B cell (primary cell): ENCODE results near the gene MAPK4. TPM values are rescaled to one million over a fixed set of nuclear protein-coding genes. Genes with fewer than 3 reads are reported as not detected.

ENCODE experiments used
- ATAC-seq: fragments of 200-7000 bp; cut with Tn5 transposase; one replicate; pipeline ENCODE4 v1.10.0; 2021; ENCODE audit warnings: low read depth, mild to moderate bottlenecking, moderate number of reproducible peaks, moderate library complexity
- CTCF ChIA-PET: fragments of 350-600 bp; sonication (Branson Sonifier 250); formaldehyde crosslinking; loops from one replicate; lab custom pipeline; 2021; ENCODE audit warnings: antibody characterized with exemption, inconsistent platforms; lab: Charles Lee
- POLR2A ChIA-PET: fragments of 350-600 bp; sonication (Branson Sonifier 250); formaldehyde crosslinking; loops from one replicate; lab custom pipeline; 2021; ENCODE audit warnings: antibody characterized with exemption; lab: Charles Lee
- DNase-seq: peaks from one replicate; pipeline ENCODE4 v3.0.0; 2013
- H2AFZ ChIP-seq: 2 replicates; pipeline ENCODE4 v1.6.1; 2012; ENCODE audit warnings: mild to moderate bottlenecking, low read depth, low read length; ENCODE audit not compliant: insufficient read depth, poor library complexity, severe bottlenecking
- H3K27ac ChIP-seq, 2 donors: 1 replicate in 1 of 2; 2 replicates in 1 of 2; pipeline ENCODE4 v1.5.1; 2012 to 2013; ENCODE audit warnings: low read length in 2 of 2, mild to moderate bottlenecking in 2 of 2, moderate library complexity in 1 of 2
- H3K27me3 ChIP-seq, 4 experiments: fragments of 200-600 bp in 1 of 4; sonication (generic) in 1 of 4; replicated peaks in 1 of 4; 1 replicate in 2 of 4; 2 replicates in 2 of 4; pipeline versions ENCODE4 v1.6.1 to v1.7.0; 2013 to 2016; ENCODE audit warnings: low read length in 3 of 4, mild to moderate bottlenecking in 2 of 4, mixed read lengths in 1 of 4, moderate library complexity in 1 of 4; ENCODE audit not compliant: insufficient read depth in 4 of 4, control insufficient read depth in 3 of 4; ENCODE audit errors: control extremely low read depth in 1 of 4
- H3K36me3 ChIP-seq, 2 experiments: replicated peaks in 1 of 2; 1 replicate in 1 of 2; 2 replicates in 1 of 2; pipeline versions ENCODE4 v1.6.1 to v1.7.1; 2013; ENCODE audit warnings: low read length in 1 of 2; ENCODE audit not compliant: insufficient read depth in 2 of 2, control insufficient read depth in 1 of 2; ENCODE audit errors: control extremely low read depth in 1 of 2, extremely low read depth in 1 of 2
- H3K4me1 ChIP-seq, 2 donors: fragments of 200-600 bp in 1 of 2; sonication (generic) in 1 of 2; 1 replicate in 1 of 2; 2 replicates in 1 of 2; pipeline versions ENCODE4 v1.5.1 to v1.6.1; 2013 to 2017; ENCODE audit warnings: low read length in 2 of 2; ENCODE audit not compliant: control insufficient read depth in 2 of 2, insufficient read depth in 2 of 2
- H3K4me2 ChIP-seq: replicated peaks from 2 replicates; pipeline ENCODE3; 2012; ENCODE audit warnings: mild to moderate bottlenecking, low read depth, low read length; ENCODE audit not compliant: poor library complexity, severe bottlenecking
- H3K4me3 ChIP-seq, 5 experiments: fragments of 200-600 bp in 1 of 5; sonication (generic) in 1 of 5; 1 replicate in 3 of 5; 2 replicates in 2 of 5; pipeline versions ENCODE4 v1.5.1 to v1.7.0; 2011 to 2016; ENCODE audit warnings: low read length in 4 of 5, mild to moderate bottlenecking in 4 of 5, low read depth in 2 of 5, control low read depth in 1 of 5, moderate library complexity in 1 of 5; ENCODE audit not compliant: insufficient read depth in 1 of 5; ENCODE audit errors: control extremely low read depth in 1 of 5, extremely low read depth in 1 of 5
- H3K79me2 ChIP-seq: fragments of 200-600 bp; sonication (generic); one replicate; pipeline ENCODE4 v1.6.0; 2016; ENCODE audit warnings: low read length; ENCODE audit not compliant: control insufficient read depth, insufficient read depth
- H3K9ac ChIP-seq: fragments of 200-600 bp; sonication (generic); 2 replicates; pipeline ENCODE4 v1.6.1; 2017; ENCODE audit warnings: mild to moderate bottlenecking, low read length, moderate library complexity
- H3K9me3 ChIP-seq, 3 donors: one replicate each; pipeline versions ENCODE4 v1.6.1 to v1.7.1; 2013; ENCODE audit warnings: low read length in 2 of 3; ENCODE audit not compliant: control insufficient read depth in 2 of 3, insufficient read depth in 1 of 3; ENCODE audit errors: control extremely low read depth in 1 of 3
- H4K20me1 ChIP-seq: 2 replicates; pipeline ENCODE4 v1.6.0; 2012; ENCODE audit warnings: mild to moderate bottlenecking, low read length; ENCODE audit not compliant: insufficient read depth, control insufficient read depth, poor library complexity, severe bottlenecking
- H3K27ac Mint-ChIP-seq: one replicate; pipeline ENCODE4 v1.8.0; 2021; ENCODE audit warnings: mixed read lengths
- H3K27me3 Mint-ChIP-seq: one replicate; pipeline ENCODE4 v1.8.0; 2021; ENCODE audit warnings: mixed read lengths
- H3K4me1 Mint-ChIP-seq: one replicate; pipeline ENCODE4 v1.8.0; 2021; ENCODE audit warnings: mixed read lengths
- H3K4me3 Mint-ChIP-seq: one replicate; pipeline ENCODE4 v1.8.0; 2021; ENCODE audit warnings: mixed read lengths
- H3K9me3 Mint-ChIP-seq: one replicate; pipeline ENCODE4 v1.8.0; 2022; ENCODE audit warnings: mixed read lengths; ENCODE audit not compliant: insufficient read depth
- EZH2 ChIP-seq: IDR thresholded peaks from 2 replicates; pipeline ENCODE4 v1.6.1; 2012; ENCODE audit warnings: borderline replicate concordance, low read depth, mild to moderate bottlenecking, moderate library complexity, low read length; ENCODE audit not compliant: insufficient read depth, poor library complexity, severe bottlenecking
- WGBS: methylation state at CpG from one replicate; pipeline ENCODE4 v1.1.5; 2013; ENCODE audit warnings: missing lambda C conversion rate; ENCODE audit not compliant: insufficient coverage; 5-methylcytosine and 5-hydroxymethylcytosine counted together
- intact Hi-C: fragments of 100-400 bp; cut with micrococcal nuclease; formaldehyde crosslinking; loops from one replicate; pipeline ENCODE4 v1.10.0; 2022
- polyA plus RNA-seq: library from polyadenylated mRNA; depleted of rRNA; stranded (reverse); fragments of >200 nt; gene quantifications from 2 replicates; pipeline ENCODE4 v1.2.3, GENCODE V29; 2012
- total RNA-seq, 2 donors: library from RNA; stranded (reverse); fragments of 120-200 nt in 1 of 2; gene quantifications; 1 replicate in 1 of 2; 2 replicates in 1 of 2; pipeline versions ENCODE4 v1.2.3 to v1.2.4, GENCODE V29; 2013 to 2022
- TF ChIP-seq, protein P1 (sequence below): fragments of 200-600 bp; IDR thresholded peaks from one replicate; pipeline ENCODE4 v1.8.0; 2022; ENCODE audit warnings: antibody characterized with exemption, mild to moderate bottlenecking

MAPK4 gene
- total and polyA plus RNA-seq, 2 donors (not counting 1 experiment from before 2014, with no cell fraction given), result not detected

- no peak for ATAC-seq
- CTCF ChIA-PET, result no interaction called here
- WGBS, result 95% methylated on average over 2 of the region's 4 CpGs
These were observed 60.0 kb downstream of the MAPK4 start for GRCh38 chr18:50619861-50620275.

DNA sequence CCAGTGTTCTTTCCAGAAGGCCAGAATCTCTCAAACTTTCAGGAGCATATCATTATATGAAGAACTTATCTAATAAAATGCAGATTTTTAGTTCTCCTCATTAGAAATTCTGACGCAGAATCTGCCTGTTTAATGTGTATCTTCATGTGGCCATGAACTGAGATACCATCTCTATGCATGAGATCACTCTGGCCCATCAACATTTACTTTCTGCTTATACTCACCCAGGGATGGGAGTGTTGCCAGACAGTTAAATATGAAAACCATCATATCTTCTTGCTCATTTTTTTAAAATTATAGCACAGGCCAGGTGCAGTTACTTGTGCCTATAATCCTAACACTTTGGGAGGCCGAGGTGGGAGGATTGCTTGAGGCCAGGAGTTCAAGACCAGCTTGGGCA is 60.4 kb downstream of the MAPK4 start:
- H3K36me3 ChIP-seq, result no peaks in the 10 kb centered on the region
- H2AFZ ChIP-seq, result no peak overlapping the region
- intact Hi-C loops, result no loop called here
- no peak overlapping the region for H3K4me3 Mint-ChIP-seq
- H3K79me2 ChIP-seq, result no peaks in the 10 kb centered on the region
- CTCF ChIA-PET, result no interaction called here
- no peaks in the 10 kb centered on the region for H4K20me1 ChIP-seq
- no peaks in the 10 kb centered on the region for H3K9me3 Mint-ChIP-seq
- ATAC-seq (no peak), DNase-seq (no peak)
- no peaks in the 10 kb centered on the region for H3K9me3 ChIP-seq
- H3K27me3 Mint-ChIP-seq, result peaks cover 29% of the 10 kb centered on the region
- no peak overlapping the region for H3K27ac ChIP-seq
- no peak overlapping the region for H3K4me2 ChIP-seq
- H3K4me1 ChIP-seq, result no peaks in the 10 kb centered on the region
- H3K4me3 ChIP-seq, result no peak overlapping the region
- TF ChIP-seq, protein P1, sequence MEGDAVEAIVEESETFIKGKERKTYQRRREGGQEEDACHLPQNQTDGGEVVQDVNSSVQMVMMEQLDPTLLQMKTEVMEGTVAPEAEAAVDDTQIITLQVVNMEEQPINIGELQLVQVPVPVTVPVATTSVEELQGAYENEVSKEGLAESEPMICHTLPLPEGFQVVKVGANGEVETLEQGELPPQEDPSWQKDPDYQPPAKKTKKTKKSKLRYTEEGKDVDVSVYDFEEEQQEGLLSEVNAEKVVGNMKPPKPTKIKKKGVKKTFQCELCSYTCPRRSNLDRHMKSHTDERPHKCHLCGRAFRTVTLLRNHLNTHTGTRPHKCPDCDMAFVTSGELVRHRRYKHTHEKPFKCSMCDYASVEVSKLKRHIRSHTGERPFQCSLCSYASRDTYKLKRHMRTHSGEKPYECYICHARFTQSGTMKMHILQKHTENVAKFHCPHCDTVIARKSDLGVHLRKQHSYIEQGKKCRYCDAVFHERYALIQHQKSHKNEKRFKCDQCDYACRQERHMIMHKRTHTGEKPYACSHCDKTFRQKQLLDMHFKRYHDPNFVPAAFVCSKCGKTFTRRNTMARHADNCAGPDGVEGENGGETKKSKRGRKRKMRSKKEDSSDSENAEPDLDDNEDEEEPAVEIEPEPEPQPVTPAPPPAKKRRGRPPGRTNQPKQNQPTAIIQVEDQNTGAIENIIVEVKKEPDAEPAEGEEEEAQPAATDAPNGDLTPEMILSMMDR, result no peak
- TF ChIP-seq EZH2, result no peak
- H3K27ac Mint-ChIP-seq, result no peak overlapping the region
- H3K4me1 Mint-ChIP-seq, result no peaks in the 10 kb centered on the region
- POLR2A ChIA-PET, result no interaction called here
- WGBS, result no CpG with 5 or more reads among the region's 2 CpGs
- no peak overlapping the region for H3K9ac ChIP-seq
- H3K27me3 ChIP-seq, result peaks cover 0 to 2% (median 0%) of the 10 kb centered on the region in 4 experiments

More at GRCh38 chr18:50619861-50620275, 60.0 kb downstream of the MAPK4 start:
- Histone ChIP-seq H3K4me2 (no peak overlapping the region), H3K9me3 (no peaks in the 10 kb centered on the region), H3K36me3 (no peaks in the 10 kb centered on the region), H3K4me1 (no peaks in the 10 kb centered on the region), H3K79me2 (no peaks in the 10 kb centered on the region), H2AFZ (no peak overlapping the region), H3K27me3 (no peaks in the 10 kb centered on the region), H3K9ac (no peak overlapping the region), H3K4me3 (no peak overlapping the region), H4K20me1 (no peaks in the 10 kb centered on the region), H3K27ac (no peak overlapping the region)
- POLR2A ChIA-PET, result no interaction called here
- no peaks in the 10 kb centered on the region for H3K4me1 Mint-ChIP-seq
- H3K27me3 Mint-ChIP-seq, result peaks cover 31% of the 10 kb centered on the region
- H3K4me3 Mint-ChIP-seq, result no peak overlapping the region
- TF ChIP-seq, protein P1, result no peak
- TF ChIP-seq EZH2, result no peak
- H3K9me3 Mint-ChIP-seq, result no peaks in the 10 kb centered on the region
- no peak for DNase-seq
- intact Hi-C loops, result no loop called here
- H3K27ac Mint-ChIP-seq, result no peak overlapping the region
